ENCODE measurements around the gene PTOV1. TPM values are rescaled to one million over a fixed set of nuclear protein-coding genes. Genes with fewer than 3 reads are reported as not detected.
A peak's percentile ranks its signal among the peaks of the same experiment; 100 is the strongest.

Gene PTOV1
- total and polyA plus RNA-seq, 2 of the 8 experiments (the other 6 are each of a cell fraction or from before 2014, with no cell fraction given) = 147 to 251 TPM

GRCh38 chr19:49876422-49877019, 25.6 kb downstream of the PTOV1 start (continued):
- TF ChIP-seq JUN (IDR thresholded peaks at IDR 0.05; ENCODE audit: low read depth, low read length) (no peak), BRCA1 (IDR thresholded peaks at IDR 0.05; ENCODE audit: low read depth, low read length) (no peak), ASH2L (IDR thresholded peaks at IDR 0.05; ENCODE audit: low read length) (peak; percentile 74), SP1 (IDR thresholded peaks at IDR 0.05; ENCODE audit: low read depth, low read length) (no peak), RNF2 (IDR thresholded peaks at IDR 0.05; ENCODE audit: borderline replicate concordance, low read depth, low read length, missing control alignments, poor library complexity, severe bottlenecking) (no peak), TAF7 (optimal IDR thresholded peaks at IDR 0.05; ENCODE audit: borderline replicate concordance, low read depth, low read length) (no peak), CBX8 (IDR thresholded peaks at IDR 0.05; ENCODE audit: borderline replicate concordance, low read depth, low read length) (no peak), POU5F1 (IDR thresholded peaks at IDR 0.05; ENCODE audit: low read depth, low read length) (no peak), CHD7 (IDR thresholded peaks at IDR 0.05; ENCODE audit: insufficient replicate concordance, low read length) (no peak), SUZ12 (IDR thresholded peaks at IDR 0.05; ENCODE audit: low read length) (no peak), NANOG (IDR thresholded peaks at IDR 0.05; ENCODE audit: insufficient read depth, low read depth, low read length, poor library complexity, severe bottlenecking) (no peak)

Data from H1 (cell line).